GM13977 (cell line): ENCODE data around the gene NAA15.
"Not testable (repeated sequence)": the region's sequence is repeated elsewhere in the genome, so short reads cannot be mapped to it uniquely, and the experiment has no call there.

Source experiments
- DNase-seq: peaks from one replicate; pipeline ENCODE4 v3.0.0; 2012; ENCODE audit warnings: low spot score
- CTCF ChIP-seq: IDR thresholded peaks from 2 replicates; pipeline ENCODE4 v1.5.1; 2012; ENCODE audit warnings: mild to moderate bottlenecking, control low read depth; ENCODE audit not compliant: insufficient read depth; ENCODE audit errors: extremely low read depth, missing control alignments
- in situ Hi-C: fragments of 300-500 bp; cut with MboI; formaldehyde crosslinking; loops from one replicate; pipeline ENCODE4 v1.12.0; 2022; ENCODE audit warnings: low sequenced_read_pairs, low pct_unique_long_range_greater_than_20kb, mixed read lengths, inconsistent platforms; ENCODE audit not compliant: unreplicated experiment

Gene NAA15

GRCh38 chr4:139441029-139441428, 139.7 kb downstream of the NAA15 start:
- TF ChIP-seq CTCF: no peak
- DNase-seq: no peak
- in situ Hi-C loops: no loop called here

- in situ Hi-C loops: no loop called here
- TF ChIP-seq CTCF: no peak
- DNase-seq: no peak
Observed at GRCh38 chr4:139443661-139444060, 142.4 kb downstream of the NAA15 start.

GRCh38 chr4:139444881-139445280, 143.6 kb downstream of the NAA15 start:
- DNase-seq, in situ Hi-C loops: not testable (repeated sequence)

GRCh38 chr4:139447078-139447477, 145.8 kb downstream of the NAA15 start:
- in situ Hi-C loops, DNase-seq: not testable (repeated sequence)

- in situ Hi-C loops: no loop called here
- no peak for TF ChIP-seq CTCF
- no peak for DNase-seq
Observed at GRCh38 chr4:139450586-139450985, 149.3 kb downstream of the NAA15 start.

GRCh38 chr4:139451997-139452396, 150.7 kb downstream of the NAA15 start:
- in situ Hi-C loops: no loop called here
- no peak for DNase-seq
- no peak for TF ChIP-seq CTCF

- in situ Hi-C loops: no loop called here
- TF ChIP-seq CTCF: peak; percentile 39
Observed at GRCh38 chr4:139453041-139453370, 151.7 kb downstream of the NAA15 start.

GRCh38 chr4:139453371-139454110, 152.2 kb downstream of the NAA15 start:
- in situ Hi-C loops: no loop called here
- TF ChIP-seq CTCF: no peak
- DNase-seq: peak; percentile 95

More at GRCh38 chr4:139453041-139453370, 151.7 kb downstream of the NAA15 start:
- peak; percentile 75 for DNase-seq
